A673 (cell line): ENCODE results near the gene EPB41L5.

Experiments used
- CTCF ChIP-seq: fragments of 300-800, 200-600 bp; sonication (generic); conservative IDR thresholded peaks from 2 replicates; pipeline ENCODE4 v1.5.1; 2017; ENCODE audit warnings: low read depth, mild to moderate bottlenecking, antibody characterized with exemption, low read length, moderate library complexity, mixed read lengths
- EZH2 ChIP-seq: fragments of 200-600 bp; sonication (generic); IDR thresholded peaks from 2 replicates; pipeline ENCODE4 v1.6.1; 2017; ENCODE audit warnings: borderline replicate concordance, low read depth, mild to moderate bottlenecking, mixed read lengths, antibody characterized with exemption, low read length; ENCODE audit not compliant: poor library complexity, severe bottlenecking

GRCh38 chr2:120223034-120223912, 210.4 kb downstream of the EPB41L5 start, which contains the start of gene TMEM185B:
- TF ChIP-seq CTCF, result no peak
- no peak for TF ChIP-seq EZH2
